Karpas-422 (cell line): ENCODE measurements around the gene CYP4A11. TPM values are rescaled to one million over a fixed set of nuclear protein-coding genes. Genes with fewer than 3 reads are reported as not detected.
"Not testable (repeated sequence)": the region's sequence is repeated elsewhere in the genome, so short reads cannot be mapped to it uniquely, and the experiment has no call there.

ENCODE experiments used
- DNase-seq: peaks from one replicate; pipeline ENCODE4 v3.0.0-alpha.2; 2015
- H2AFZ ChIP-seq: fragments of 200-600 bp; sonication (generic); 2 replicates; pipeline ENCODE4 v1.6.1; 2014; ENCODE audit warnings: antibody characterized with exemption, low read length, mixed read lengths
- H3K27ac ChIP-seq: fragments of 200-600 bp; sonication (generic); 2 replicates; pipeline ENCODE4 v1.5.1; 2014; ENCODE audit warnings: mild to moderate bottlenecking, low read length, moderate library complexity
- H3K27me3 ChIP-seq: fragments of 200-600 bp; sonication (generic); 2 replicates; pipeline ENCODE4 v1.6.1; 2014; ENCODE audit warnings: low read length, mixed read lengths
- H3K36me3 ChIP-seq: fragments of 200-600 bp; sonication (generic); 2 replicates; pipeline ENCODE4 v1.6.1; 2014; ENCODE audit warnings: low read length, mixed read lengths; ENCODE audit not compliant: insufficient read depth
- H3K4me1 ChIP-seq: fragments of 200-600 bp; sonication (generic); 2 replicates; pipeline ENCODE4 v1.6.1; 2014; ENCODE audit warnings: mild to moderate bottlenecking, low read length, mixed read lengths
- H3K4me2 ChIP-seq: fragments of 200-600 bp; sonication (generic); 2 replicates; pipeline ENCODE4 v1.6.1; 2014; ENCODE audit warnings: low read length, low read depth, mild to moderate bottlenecking; ENCODE audit not compliant: poor library complexity, severe bottlenecking
- H3K4me3 ChIP-seq: fragments of 200-600 bp; sonication (generic); 2 replicates; pipeline ENCODE4 v1.5.1; 2014; ENCODE audit warnings: mild to moderate bottlenecking, antibody characterized with exemption, low read length, mixed read lengths
- H3K79me2 ChIP-seq: fragments of 200-600 bp; sonication (generic); 2 replicates; pipeline ENCODE4 v1.6.1; 2014; ENCODE audit warnings: mild to moderate bottlenecking, low read length, mixed read lengths
- H3K9ac ChIP-seq: fragments of 200-600 bp; sonication (generic); 2 replicates; pipeline ENCODE4 v1.6.0; 2014; ENCODE audit warnings: low read length
- H3K9me2 ChIP-seq: fragments of 200-600 bp; sonication (generic), shearing (Covaris generic); replicated peaks from 2 replicates; pipeline ENCODE4 v1.6.0; 2014; ENCODE audit warnings: mild to moderate bottlenecking, low read length, moderate library complexity; ENCODE audit not compliant: insufficient read depth
- H3K9me3 ChIP-seq: fragments of 300-700, 200-600 bp; sonication (generic); 2 replicates; pipeline ENCODE4 v1.6.1; 2014; ENCODE audit warnings: low read length, mixed read lengths
- H4K20me1 ChIP-seq: fragments of 200-600 bp; sonication (generic); 2 replicates; pipeline ENCODE4 v1.6.1; 2014; ENCODE audit warnings: mild to moderate bottlenecking, antibody characterized with exemption, low read length, low read depth; ENCODE audit not compliant: insufficient read depth
- total RNA-seq: library from RNA; depleted of rRNA; stranded (reverse); fragments of >200 nt; shearing (Covaris generic); gene quantifications from 2 replicates; pipeline ENCODE4 v1.2.3, GENCODE V29; 2014; ENCODE audit warnings: low replicate concordance

CYP4A11 gene
- total RNA-seq, 1 experiment from 2014 or later, result not detected

DNA sequence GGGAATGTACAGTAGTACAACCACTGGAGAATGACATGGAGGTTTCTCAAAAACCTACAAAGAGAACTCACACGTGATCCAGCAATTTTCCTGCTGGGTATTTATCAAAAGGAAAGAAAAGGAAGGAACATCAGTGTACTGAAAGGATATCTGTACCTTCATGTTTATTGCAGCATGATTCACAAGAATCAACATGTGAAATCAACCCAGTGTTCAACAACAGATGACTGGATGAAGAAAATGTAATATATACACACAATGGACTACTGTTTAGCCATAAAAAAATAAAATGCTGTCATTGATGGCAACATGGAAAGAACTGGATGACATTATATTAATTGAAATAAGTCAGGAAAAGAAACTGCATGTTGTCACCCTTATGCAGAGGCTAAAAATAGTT is 19.0 kb upstream of the CYP4A11 start:
- H3K4me1 ChIP-seq, result no peaks in the 10 kb centered on the region

DNA sequence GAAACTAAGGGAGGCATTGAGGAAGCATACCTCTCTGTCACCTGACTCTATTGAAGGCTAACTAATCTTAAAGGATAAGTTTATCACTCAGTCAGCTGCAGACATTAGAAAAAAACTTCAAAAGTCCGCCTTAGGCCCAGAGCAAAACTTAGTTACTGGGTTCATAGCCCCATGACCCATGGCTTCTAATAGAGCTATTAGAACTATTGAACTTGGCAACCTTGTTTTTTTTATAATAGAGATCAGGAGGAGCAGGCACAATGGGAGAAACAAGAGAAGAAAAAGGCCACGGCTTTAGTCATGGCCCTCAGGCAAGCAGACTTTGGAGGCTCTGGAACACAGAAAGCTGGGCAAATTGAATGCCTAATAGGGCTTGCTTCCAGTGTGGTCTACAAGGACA is 13.8 kb upstream of the CYP4A11 start:
- DNase-seq, H3K79me2 ChIP-seq, H3K9me3 ChIP-seq, H3K27ac ChIP-seq, H3K27me3 ChIP-seq, H2AFZ ChIP-seq, H3K9me2 ChIP-seq, H4K20me1 ChIP-seq, H3K9ac ChIP-seq, H3K4me3 ChIP-seq, H3K4me2 ChIP-seq, H3K36me3 ChIP-seq, H3K4me1 ChIP-seq: not testable (repeated sequence)

More for the DNA sequence above, 19.0 kb upstream of the CYP4A11 start:
- Histone ChIP-seq H3K9me2 (no peaks in the 10 kb centered on the region), H3K4me2 (no peak overlapping the region), H3K4me3 (no peak overlapping the region), H3K27ac (no peak overlapping the region), H3K79me2 (no peaks in the 10 kb centered on the region), H3K36me3 (no peaks in the 10 kb centered on the region), H2AFZ (no peak overlapping the region), H3K9me3 (no peaks in the 10 kb centered on the region), H4K20me1 (no peaks in the 10 kb centered on the region), H3K27me3 (no peaks in the 10 kb centered on the region), H3K9ac (no peak overlapping the region)
- DNase-seq, result no peak

DNA sequence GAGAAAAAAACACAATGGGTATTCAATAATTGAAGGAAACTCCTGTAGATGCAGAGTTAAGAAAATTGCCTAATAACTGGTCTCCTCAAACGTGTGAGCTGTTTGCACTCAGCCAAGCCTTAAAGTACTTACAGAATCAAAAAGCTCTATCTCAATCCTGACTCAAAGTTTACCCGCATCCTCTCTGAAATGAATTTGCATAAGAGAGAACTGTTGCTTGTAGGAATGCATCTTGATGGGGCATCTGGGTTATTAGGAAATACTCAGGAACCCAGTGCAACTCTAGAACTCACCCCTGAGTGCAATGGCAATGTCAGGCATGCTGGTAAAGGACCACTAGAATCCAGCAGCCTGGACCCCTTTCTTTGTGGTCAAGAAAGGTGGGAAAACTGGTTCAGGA is 12.6 kb upstream of the CYP4A11 start:
- not testable (repeated sequence) for H2AFZ ChIP-seq, H3K4me3 ChIP-seq, H3K27ac ChIP-seq, H3K4me2 ChIP-seq, H3K9ac ChIP-seq, H3K9me2 ChIP-seq, H3K27me3 ChIP-seq, H3K9me3 ChIP-seq, H3K4me1 ChIP-seq, DNase-seq, H3K36me3 ChIP-seq, H4K20me1 ChIP-seq, H3K79me2 ChIP-seq

- not testable (repeated sequence) for H3K36me3 ChIP-seq, H4K20me1 ChIP-seq, H3K79me2 ChIP-seq, H3K9me2 ChIP-seq, H3K27me3 ChIP-seq, H3K4me1 ChIP-seq, H3K27ac ChIP-seq, H3K4me3 ChIP-seq, H3K9me3 ChIP-seq, H3K9ac ChIP-seq, H3K4me2 ChIP-seq, DNase-seq, H2AFZ ChIP-seq
These were observed 8.1 kb upstream of the CYP4A11 start for GRCh38 chr1:46949417-46949666.

DNA sequence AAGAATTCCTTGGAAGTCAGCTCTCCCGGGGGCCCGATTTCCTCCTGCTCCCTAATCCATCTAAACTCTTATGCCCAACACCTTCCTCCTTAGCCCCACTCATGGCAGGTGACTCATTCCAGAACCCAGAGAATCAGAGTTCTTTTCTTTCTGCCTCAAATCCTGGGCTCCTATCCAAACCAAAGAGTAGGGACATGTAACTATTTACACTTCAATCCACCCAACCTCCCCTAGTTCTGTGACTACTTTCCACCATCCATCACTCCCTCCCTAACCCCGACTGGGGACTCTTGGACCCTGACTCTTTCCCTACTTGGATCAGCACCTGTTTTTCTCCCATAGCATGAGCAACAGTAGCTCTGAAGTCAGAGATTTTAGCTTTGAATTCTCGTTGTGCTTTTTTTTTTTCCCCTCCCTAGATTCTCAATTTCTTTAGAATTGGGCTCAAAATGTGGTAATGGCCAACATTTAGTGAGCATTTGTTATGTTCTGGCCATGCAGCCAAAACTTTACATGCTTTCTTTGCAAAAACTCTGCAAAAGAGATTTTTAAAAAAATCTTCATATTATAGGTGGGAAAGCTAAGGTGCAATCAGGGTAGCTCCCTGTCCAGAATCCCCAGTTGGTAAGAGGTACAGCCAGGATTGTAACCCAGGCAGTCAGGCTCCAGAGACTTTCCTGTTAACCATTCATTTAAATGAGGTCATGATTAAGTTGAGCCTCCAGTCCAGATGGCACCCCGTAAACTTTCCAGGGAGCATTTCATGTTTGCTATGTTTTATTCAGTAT is 7.5 kb upstream of the CYP4A11 start:
- Histone ChIP-seq H3K4me3 (no peak overlapping the region), H3K4me1 (no peaks in the 10 kb centered on the region), H4K20me1 (no peaks in the 10 kb centered on the region), H3K9me3 (no peaks in the 10 kb centered on the region), H3K9me2 (no peaks in the 10 kb centered on the region), H3K79me2 (no peaks in the 10 kb centered on the region), H3K27me3 (no peaks in the 10 kb centered on the region), H2AFZ (no peak overlapping the region), H3K9ac (no peak overlapping the region), H3K27ac (no peak overlapping the region), H3K4me2 (no peak overlapping the region), H3K36me3 (no peaks in the 10 kb centered on the region)
- DNase-seq, result no peak

- not testable (repeated sequence) for H3K4me1 ChIP-seq, H3K79me2 ChIP-seq, H3K4me2 ChIP-seq, H3K36me3 ChIP-seq, H3K9me2 ChIP-seq, H2AFZ ChIP-seq, H4K20me1 ChIP-seq, DNase-seq, H3K27me3 ChIP-seq, H3K9me3 ChIP-seq, H3K9ac ChIP-seq, H3K4me3 ChIP-seq, H3K27ac ChIP-seq
These were observed 6.4 kb upstream of the CYP4A11 start for GRCh38 chr1:46947706-46948105.

GRCh38 chr1:46942086-46942485 is 810 bp upstream of the CYP4A11 start:
- Histone ChIP-seq H3K9me2 (no peaks in the 10 kb centered on the region), H3K36me3 (no peaks in the 10 kb centered on the region), H3K4me3 (no peak overlapping the region), H3K9me3 (no peaks in the 10 kb centered on the region), H3K9ac (no peak overlapping the region), H2AFZ (no peak overlapping the region), H4K20me1 (no peaks in the 10 kb centered on the region), H3K79me2 (no peaks in the 10 kb centered on the region), H3K4me2 (no peak overlapping the region), H3K27me3 (no peaks in the 10 kb centered on the region), H3K4me1 (no peaks in the 10 kb centered on the region), H3K27ac (no peak overlapping the region)
- no peak for DNase-seq

DNA sequence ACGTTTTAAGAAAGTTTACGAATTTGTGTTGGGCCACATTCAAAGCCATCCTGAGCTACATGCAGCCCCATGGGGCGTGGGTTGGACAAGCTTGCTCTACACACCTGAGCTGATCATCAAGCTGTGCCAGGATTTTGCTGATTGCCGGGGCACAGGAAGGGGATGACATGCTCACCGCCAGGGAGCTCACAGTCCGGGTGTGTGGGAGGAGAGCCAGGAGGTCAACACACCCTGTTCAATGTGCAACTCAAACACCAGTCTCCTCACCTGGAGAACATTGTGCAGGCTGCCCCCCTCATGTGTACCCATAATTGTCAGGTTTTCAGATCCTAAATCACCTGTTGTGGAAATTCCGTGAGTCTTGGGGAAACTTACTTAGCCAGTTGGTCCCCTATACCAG is 969 bp downstream of the CYP4A11 start:
- Histone ChIP-seq H3K9me2 (no peaks in the 10 kb centered on the region), H3K9me3 (no peaks in the 10 kb centered on the region), H3K36me3 (no peaks in the 10 kb centered on the region), H3K79me2 (no peaks in the 10 kb centered on the region), H3K4me3 (no peak overlapping the region), H3K9ac (no peak overlapping the region), H4K20me1 (no peaks in the 10 kb centered on the region), H3K4me2 (no peak overlapping the region), H3K27ac (no peak overlapping the region), H3K27me3 (no peaks in the 10 kb centered on the region), H3K4me1 (no peaks in the 10 kb centered on the region), H2AFZ (no peak overlapping the region)
- DNase-seq, result no peak

- Histone ChIP-seq H3K4me2 (no peak overlapping the region), H3K27ac (no peak overlapping the region), H3K9ac (no peak overlapping the region), H2AFZ (no peak overlapping the region), H3K4me1 (no peaks in the 10 kb centered on the region), H3K9me2 (no peaks in the 10 kb centered on the region), H3K36me3 (no peaks in the 10 kb centered on the region), H3K79me2 (no peaks in the 10 kb centered on the region), H3K9me3 (no peaks in the 10 kb centered on the region), H4K20me1 (no peaks in the 10 kb centered on the region), H3K4me3 (no peak overlapping the region), H3K27me3 (no peaks in the 10 kb centered on the region)
- no peak for DNase-seq
These were observed 4.0 kb downstream of the CYP4A11 start for GRCh38 chr1:46937270-46937669.
